ENCODE data around the gene MED15. TPM values are rescaled to one million over a fixed set of nuclear protein-coding genes. Genes with fewer than 3 reads are reported as not detected.

Gene MED15
- total RNA-seq, 1 donor from 2014 or later, result 84.5 TPM

- no peaks in the 10 kb centered on the region for H3K9me3 Mint-ChIP-seq
- DNase-seq (ENCODE audit: low read depth, low spot score), result no peak
- no peak for TF ChIP-seq CTCF (conservative IDR thresholded peaks at IDR 0.05)
- no peaks in the 10 kb centered on the region for H3K27me3 Mint-ChIP-seq (ENCODE audit: low read depth)
- peaks cover 46% of the 10 kb centered on the region for H3K4me1 Mint-ChIP-seq
- peak overlapping the region; percentile 97 for H3K4me3 Mint-ChIP-seq
- H3K36me3 Mint-ChIP-seq (ENCODE audit: low read depth), result no peaks in the 10 kb centered on the region
- peak overlapping the region; percentile 99 for H3K27ac Mint-ChIP-seq (ENCODE audit: unreplicated experiment)
These were observed 1.4 kb downstream of the MED15 start for GRCh38 chr22:20508815-20509271.

GRCh38 chr22:20509344-20510047 is 2.1 kb downstream of the MED15 start:
- no peaks in the 10 kb centered on the region for H3K36me3 Mint-ChIP-seq (ENCODE audit: low read depth)
- H3K4me1 Mint-ChIP-seq, result peaks cover 46% of the 10 kb centered on the region
- DNase-seq (ENCODE audit: low read depth, low spot score), result no peak
- H3K9me3 Mint-ChIP-seq, result no peaks in the 10 kb centered on the region
- peak overlapping the region; percentile 97 for H3K4me3 Mint-ChIP-seq
- H3K27ac Mint-ChIP-seq (ENCODE audit: unreplicated experiment), result peak overlapping the region; percentile 85
- TF ChIP-seq CTCF (conservative IDR thresholded peaks at IDR 0.05), result no peak
- no peaks in the 10 kb centered on the region for H3K27me3 Mint-ChIP-seq (ENCODE audit: low read depth)

- TF ChIP-seq CTCF (conservative IDR thresholded peaks at IDR 0.05), result no peak
- DNase-seq (ENCODE audit: low read depth, low spot score), result no peak
- Mint-ChIP-seq H3K9me3 (no peaks in the 10 kb centered on the region), H3K27ac (ENCODE audit: unreplicated experiment) (no peak overlapping the region), H3K4me1 (peaks cover 46% of the 10 kb centered on the region), H3K27me3 (ENCODE audit: low read depth) (no peaks in the 10 kb centered on the region), H3K4me3 (peak overlapping the region; percentile 24), H3K36me3 (ENCODE audit: low read depth) (no peaks in the 10 kb centered on the region)
These were observed 3.6 kb downstream of the MED15 start for GRCh38 chr22:20510811-20511577.

GRCh38 chr22:20511578-20512229 is 4.3 kb downstream of the MED15 start:
- Mint-ChIP-seq H3K4me1 (peaks cover 46% of the 10 kb centered on the region), H3K27ac (ENCODE audit: unreplicated experiment) (peak overlapping the region; percentile 19), H3K27me3 (ENCODE audit: low read depth) (no peaks in the 10 kb centered on the region), H3K9me3 (no peaks in the 10 kb centered on the region), H3K36me3 (ENCODE audit: low read depth) (no peaks in the 10 kb centered on the region), H3K4me3 (peak overlapping the region; percentile 70)
- TF ChIP-seq CTCF (conservative IDR thresholded peaks at IDR 0.05), result no peak
- no peak for DNase-seq (ENCODE audit: low read depth, low spot score)

- peak overlapping the region; percentile 22 for H3K27ac Mint-ChIP-seq (ENCODE audit: unreplicated experiment)
- H3K9me3 Mint-ChIP-seq, result no peaks in the 10 kb centered on the region
- H3K36me3 Mint-ChIP-seq (ENCODE audit: low read depth), result no peaks in the 10 kb centered on the region
- no peak overlapping the region for H3K4me3 Mint-ChIP-seq
- no peak for DNase-seq (ENCODE audit: low read depth, low spot score)
- H3K27me3 Mint-ChIP-seq (ENCODE audit: low read depth), result no peaks in the 10 kb centered on the region
- H3K4me1 Mint-ChIP-seq, result peaks cover 42% of the 10 kb centered on the region
- TF ChIP-seq CTCF (conservative IDR thresholded peaks at IDR 0.05), result no peak
These were observed 7.4 kb downstream of the MED15 start for GRCh38 chr22:20514658-20515406.
